ENCODE data around the gene C20orf204.

Gene C20orf204

GRCh38 chr20:64035066-64035932, 683 bp upstream of the C20orf204 start:
- H3K9me3 Mint-ChIP-seq = no peaks in the 10 kb centered on the region

GRCh38 chr20:64036346-64037198, 590 bp downstream of the C20orf204 start:
- DNase-seq = peak; percentile 39
- peaks cover 36% of the 10 kb centered on the region for H3K36me3 Mint-ChIP-seq (ENCODE audit: low read depth)
- H3K27me3 Mint-ChIP-seq = peaks cover 3% of the 10 kb centered on the region
- peak overlapping the region; percentile 95 for H3K27ac Mint-ChIP-seq
- H3K4me3 Mint-ChIP-seq = peak overlapping the region; percentile 12
- no peaks in the 10 kb centered on the region for H3K9me3 Mint-ChIP-seq
- peaks cover 63% of the 10 kb centered on the region for H3K4me1 Mint-ChIP-seq (ENCODE audit: low read depth)

More at GRCh38 chr20:64035066-64035932, 683 bp upstream of the C20orf204 start:
- Mint-ChIP-seq H3K27me3 (peaks cover 3% of the 10 kb centered on the region), H3K36me3 (ENCODE audit: low read depth) (peaks cover 49% of the 10 kb centered on the region), H3K4me1 (ENCODE audit: low read depth) (peaks cover 57% of the 10 kb centered on the region), H3K4me3 (peak overlapping the region; percentile 60), H3K27ac (peak overlapping the region; percentile 95)
- peak; percentile 66 for DNase-seq

GRCh38 chr20:64037199-64037497, 1.2 kb downstream of the C20orf204 start:
- H3K4me1 Mint-ChIP-seq (ENCODE audit: low read depth) = peaks cover 65% of the 10 kb centered on the region
- H3K27me3 Mint-ChIP-seq = peaks cover 3% of the 10 kb centered on the region
- H3K4me3 Mint-ChIP-seq = peak overlapping the region; percentile 24
- peak overlapping the region; percentile 95 for H3K27ac Mint-ChIP-seq
- DNase-seq = peak; percentile 42
- H3K9me3 Mint-ChIP-seq = no peaks in the 10 kb centered on the region
- H3K36me3 Mint-ChIP-seq (ENCODE audit: low read depth) = peaks cover 30% of the 10 kb centered on the region

- H3K27ac Mint-ChIP-seq = peak overlapping the region; percentile 31
Observed at GRCh38 chr20:64037498-64038213, 1.7 kb downstream of the C20orf204 start.

GRCh38 chr20:64038224-64038564, 2.2 kb downstream of the C20orf204 start:
- Mint-ChIP-seq H3K36me3 (ENCODE audit: low read depth) (peaks cover 20% of the 10 kb centered on the region), H3K4me3 (no peak overlapping the region), H3K4me1 (ENCODE audit: low read depth) (peaks cover 65% of the 10 kb centered on the region), H3K27me3 (peaks cover 3% of the 10 kb centered on the region), H3K9me3 (no peaks in the 10 kb centered on the region), H3K27ac (no peak overlapping the region)
- no peak for DNase-seq

More at GRCh38 chr20:64037498-64038213, 1.7 kb downstream of the C20orf204 start:
- H3K4me3 Mint-ChIP-seq = peak overlapping the region; percentile 33
- peaks cover 25% of the 10 kb centered on the region for H3K36me3 Mint-ChIP-seq (ENCODE audit: low read depth)
- peak; percentile 48 for DNase-seq
- peaks cover 65% of the 10 kb centered on the region for H3K4me1 Mint-ChIP-seq (ENCODE audit: low read depth)
- no peaks in the 10 kb centered on the region for H3K9me3 Mint-ChIP-seq
- H3K27me3 Mint-ChIP-seq = peaks cover 3% of the 10 kb centered on the region

- Mint-ChIP-seq H3K9me3 (no peaks in the 10 kb centered on the region), H3K27ac (no peak overlapping the region), H3K4me1 (ENCODE audit: low read depth) (peaks cover 62% of the 10 kb centered on the region), H3K27me3 (peaks cover 3% of the 10 kb centered on the region), H3K4me3 (peak overlapping the region; percentile 57), H3K36me3 (ENCODE audit: low read depth) (peaks cover 14% of the 10 kb centered on the region)
- peak; percentile 88 for DNase-seq
Observed at GRCh38 chr20:64038565-64039292, 2.7 kb downstream of the C20orf204 start.

- peaks cover 54% of the 10 kb centered on the region for H3K4me1 Mint-ChIP-seq (ENCODE audit: low read depth)
- no peaks in the 10 kb centered on the region for H3K9me3 Mint-ChIP-seq
- peaks cover 3% of the 10 kb centered on the region for H3K27me3 Mint-ChIP-seq
- no peak overlapping the region for H3K27ac Mint-ChIP-seq
- H3K4me3 Mint-ChIP-seq = peak overlapping the region; percentile 57
- H3K36me3 Mint-ChIP-seq (ENCODE audit: low read depth) = peaks cover 6% of the 10 kb centered on the region
- DNase-seq = peak; percentile 41
Observed at GRCh38 chr20:64039293-64040160, 3.5 kb downstream of the C20orf204 start.

GRCh38 chr20:64040231-64041039, 4.5 kb downstream of the C20orf204 start:
- Mint-ChIP-seq H3K27ac (no peak overlapping the region), H3K9me3 (no peaks in the 10 kb centered on the region), H3K4me1 (ENCODE audit: low read depth) (peaks cover 45% of the 10 kb centered on the region), H3K4me3 (no peak overlapping the region), H3K36me3 (ENCODE audit: low read depth) (peaks cover under 1% of the 10 kb centered on the region), H3K27me3 (peaks cover 5% of the 10 kb centered on the region)
- DNase-seq = no peak

GRCh38 chr20:64041040-64041780, 5.2 kb downstream of the C20orf204 start:
- peak; percentile 41 for DNase-seq
- Mint-ChIP-seq H3K4me3 (peak overlapping the region; percentile 74), H3K9me3 (no peaks in the 10 kb centered on the region), H3K27ac (peak overlapping the region; percentile 31), H3K4me1 (ENCODE audit: low read depth) (peaks cover 41% of the 10 kb centered on the region), H3K36me3 (ENCODE audit: low read depth) (no peaks in the 10 kb centered on the region), H3K27me3 (peaks cover 13% of the 10 kb centered on the region)

GRCh38 chr20:64041781-64042053, 5.7 kb downstream of the C20orf204 start:
- Mint-ChIP-seq H3K27ac (peak overlapping the region; percentile 87), H3K4me3 (peak overlapping the region; percentile 74)

GRCh38 chr20:64042054-64042781, 6.2 kb downstream of the C20orf204 start:
- Mint-ChIP-seq H3K4me1 (ENCODE audit: low read depth) (peaks cover 31% of the 10 kb centered on the region), H3K36me3 (ENCODE audit: low read depth) (no peaks in the 10 kb centered on the region), H3K4me3 (peak overlapping the region; percentile 74), H3K27ac (peak overlapping the region; percentile 87), H3K27me3 (peaks cover 23% of the 10 kb centered on the region), H3K9me3 (no peaks in the 10 kb centered on the region)
- peak; percentile 65 for DNase-seq

More at GRCh38 chr20:64041781-64042053, 5.7 kb downstream of the C20orf204 start:
- no peak for DNase-seq
- H3K9me3 Mint-ChIP-seq = no peaks in the 10 kb centered on the region
- H3K36me3 Mint-ChIP-seq (ENCODE audit: low read depth) = no peaks in the 10 kb centered on the region
- peaks cover 18% of the 10 kb centered on the region for H3K27me3 Mint-ChIP-seq
- peaks cover 36% of the 10 kb centered on the region for H3K4me1 Mint-ChIP-seq (ENCODE audit: low read depth)

GRCh38 chr20:64043768-64044167, 7.8 kb downstream of the C20orf204 start:
- Mint-ChIP-seq H3K4me3 (peak overlapping the region; percentile 35), H3K27me3 (peaks cover 29% of the 10 kb centered on the region), H3K36me3 (ENCODE audit: low read depth) (no peaks in the 10 kb centered on the region), H3K9me3 (no peaks in the 10 kb centered on the region), H3K27ac (no peak overlapping the region), H3K4me1 (ENCODE audit: low read depth) (peaks cover 27% of the 10 kb centered on the region)
- DNase-seq = no peak
